Stimulated activated CD4-positive, alpha-beta T cell treated with anti-CD3 and anti-CD28 coated beads, Interleukin-1b, Interleukin-23, amount 100 ng/mL, for 48 hours (primary cell): ENCODE measurements around the gene AUTS2.

Experiments
- DNase-seq: peaks from one replicate; pipeline ENCODE4 v3.0.0-alpha.2; 2020

AUTS2 gene

GRCh38 chr7:70544016-70544415 lies 945.7 kb downstream of the AUTS2 start:
- DNase-seq: no peak

- DNase-seq: no peak
These were observed 946.9 kb downstream of the AUTS2 start for GRCh38 chr7:70545214-70545613.

- DNase-seq: no peak
These were observed 953.9 kb downstream of the AUTS2 start for GRCh38 chr7:70552141-70552540.

- no peak for DNase-seq
These were observed 955.1 kb downstream of the AUTS2 start for GRCh38 chr7:70553364-70553763.

GRCh38 chr7:70554646-70555045 lies 956.4 kb downstream of the AUTS2 start:
- no peak for DNase-seq

- no peak for DNase-seq
These were observed 958.5 kb downstream of the AUTS2 start for GRCh38 chr7:70556761-70557160.

- DNase-seq: no peak
These were observed 959.1 kb downstream of the AUTS2 start for GRCh38 chr7:70557338-70557737.

- DNase-seq: no peak
These were observed 961.5 kb downstream of the AUTS2 start for GRCh38 chr7:70559815-70560214.

GRCh38 chr7:70563960-70564359 lies 965.7 kb downstream of the AUTS2 start:
- no peak for DNase-seq

GRCh38 chr7:70565721-70566370 lies 967.6 kb downstream of the AUTS2 start:
- no peak for DNase-seq

GRCh38 chr7:70566671-70567070 lies 968.4 kb downstream of the AUTS2 start:
- DNase-seq: no peak

- no peak for DNase-seq
These were observed 970.5 kb downstream of the AUTS2 start for GRCh38 chr7:70568674-70569334.

- no peak for DNase-seq
These were observed 971.1 kb downstream of the AUTS2 start for GRCh38 chr7:70569335-70569819.

GRCh38 chr7:70570029-70570428 lies 971.8 kb downstream of the AUTS2 start:
- DNase-seq: no peak

GRCh38 chr7:70570961-70571360 lies 972.7 kb downstream of the AUTS2 start:
- DNase-seq: no peak

GRCh38 chr7:70571403-70571934 lies 973.2 kb downstream of the AUTS2 start:
- no peak for DNase-seq

- DNase-seq: no peak
These were observed 973.7 kb downstream of the AUTS2 start for GRCh38 chr7:70571961-70572360.

GRCh38 chr7:70572571-70572970 lies 974.3 kb downstream of the AUTS2 start:
- DNase-seq: no peak

- no peak for DNase-seq
These were observed 974.9 kb downstream of the AUTS2 start for GRCh38 chr7:70573071-70573661.

GRCh38 chr7:70573696-70574095 lies 975.4 kb downstream of the AUTS2 start:
- DNase-seq: no peak

- DNase-seq: no peak
These were observed 976.1 kb downstream of the AUTS2 start for GRCh38 chr7:70574314-70574834.

GRCh38 chr7:70574970-70575799 lies 976.9 kb downstream of the AUTS2 start:
- no peak for DNase-seq

GRCh38 chr7:70577078-70577477 lies 978.8 kb downstream of the AUTS2 start:
- no peak for DNase-seq
